GM12891 (cell line): ENCODE results near the gene LTA4H.

Experiments
- PAX5 ChIP-seq: IDR thresholded peaks from 2 replicates; pipeline ENCODE4 v1.6.1; 2011; ENCODE audit warnings: low read length, moderate library complexity, mild to moderate bottlenecking; ENCODE audit not compliant: insufficient read depth, severe bottlenecking
- POLR2A ChIP-seq: IDR thresholded peaks from 2 replicates; pipeline ENCODE4 v1.6.1; 2011; ENCODE audit warnings: low read depth, low read length, control low read depth
- POLR2AphosphoS5 ChIP-seq: IDR thresholded peaks from 2 replicates; pipeline ENCODE4 v1.6.1; 2011; ENCODE audit warnings: low read depth, low read length, control low read depth
- POU2F2 ChIP-seq: IDR thresholded peaks from 2 replicates; pipeline ENCODE4 v1.6.1; 2011; ENCODE audit warnings: low read depth, mild to moderate bottlenecking, control low read depth, low read length, moderate library complexity
- SPI1 ChIP-seq: IDR thresholded peaks from 2 replicates; pipeline ENCODE4 v1.6.1; 2011; ENCODE audit warnings: low read depth, low read length, control low read depth
- TAF1 ChIP-seq: IDR thresholded peaks from 2 replicates; pipeline ENCODE4 v1.6.1; 2011; ENCODE audit warnings: low read depth, low read length, control low read depth

GRCh38 chr12:96040305-96041133 is 5.1 kb upstream of the LTA4H start:
- no peak for TF ChIP-seq PAX5
- TF ChIP-seq POLR2A = no peak
- no peak for TF ChIP-seq SPI1
- no peak for TF ChIP-seq POLR2AphosphoS5
- no peak for TF ChIP-seq TAF1
- TF ChIP-seq POU2F2 = no peak
